C4-2B (cell line): ENCODE data around the gene SH3RF2.

Experiments used
- ZFX ChIP-seq: fragments of 450-650 bp; IDR thresholded peaks from 2 replicates; pipeline ENCODE4 v1.6.1; 2017
- TF ChIP-seq, protein P1 (sequence below): fragments of 450-650 bp; conservative IDR thresholded peaks from 2 replicates; pipeline ENCODE4 v1.5.1; 2017; ENCODE audit warnings: mild to moderate bottlenecking

DNA sequence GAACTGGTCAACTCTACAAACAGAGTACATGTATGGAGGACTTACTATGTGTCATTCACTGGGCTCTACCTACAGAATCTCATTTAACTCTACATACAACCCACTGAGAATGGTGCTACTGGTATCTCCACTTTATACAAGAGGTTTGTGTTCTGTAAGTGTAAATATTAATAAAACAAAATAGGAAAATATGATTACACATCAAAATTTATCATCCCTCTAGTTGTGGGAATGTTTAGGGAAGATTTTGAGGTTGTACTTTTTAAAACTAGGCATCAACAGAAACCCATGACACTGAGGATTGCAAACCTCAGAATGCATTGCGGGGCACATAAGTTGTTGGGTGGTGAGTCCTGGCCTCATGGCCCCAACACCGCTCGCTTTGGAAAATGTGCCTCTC lies 11.7 kb downstream of the SH3RF2 start:
- TF ChIP-seq, protein P1, sequence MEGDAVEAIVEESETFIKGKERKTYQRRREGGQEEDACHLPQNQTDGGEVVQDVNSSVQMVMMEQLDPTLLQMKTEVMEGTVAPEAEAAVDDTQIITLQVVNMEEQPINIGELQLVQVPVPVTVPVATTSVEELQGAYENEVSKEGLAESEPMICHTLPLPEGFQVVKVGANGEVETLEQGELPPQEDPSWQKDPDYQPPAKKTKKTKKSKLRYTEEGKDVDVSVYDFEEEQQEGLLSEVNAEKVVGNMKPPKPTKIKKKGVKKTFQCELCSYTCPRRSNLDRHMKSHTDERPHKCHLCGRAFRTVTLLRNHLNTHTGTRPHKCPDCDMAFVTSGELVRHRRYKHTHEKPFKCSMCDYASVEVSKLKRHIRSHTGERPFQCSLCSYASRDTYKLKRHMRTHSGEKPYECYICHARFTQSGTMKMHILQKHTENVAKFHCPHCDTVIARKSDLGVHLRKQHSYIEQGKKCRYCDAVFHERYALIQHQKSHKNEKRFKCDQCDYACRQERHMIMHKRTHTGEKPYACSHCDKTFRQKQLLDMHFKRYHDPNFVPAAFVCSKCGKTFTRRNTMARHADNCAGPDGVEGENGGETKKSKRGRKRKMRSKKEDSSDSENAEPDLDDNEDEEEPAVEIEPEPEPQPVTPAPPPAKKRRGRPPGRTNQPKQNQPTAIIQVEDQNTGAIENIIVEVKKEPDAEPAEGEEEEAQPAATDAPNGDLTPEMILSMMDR = no peak
- no peak for TF ChIP-seq ZFX
